GM19324 (cell line): Measurements from ENCODE around the gene CMTM7.
"Not testable (repeated sequence)": the region's sequence is repeated elsewhere in the genome, so short reads cannot be mapped to it uniquely, and the experiment has no call there.

Experiments used
- ATAC-seq: cut with Tn5 transposase; IDR thresholded peaks from one replicate; pipeline ENCODE4 v1.9.1; 2021; ENCODE audit warnings: mild to moderate bottlenecking, moderate library complexity; ENCODE audit not compliant: unreplicated experiment, low FRiP score

CMTM7 gene

GRCh38 chr3:32455609-32456428, 64.2 kb downstream of the CMTM7 start:
- ATAC-seq, result no peak

GRCh38 chr3:32456429-32457130, 64.9 kb downstream of the CMTM7 start:
- ATAC-seq, result no peak

- ATAC-seq, result no peak
Measured at GRCh38 chr3:32457971-32458471, 66.4 kb downstream of the CMTM7 start.

- no peak for ATAC-seq
Measured at GRCh38 chr3:32459450-32459849, 67.8 kb downstream of the CMTM7 start.

- ATAC-seq, result peak; percentile 75
Measured at GRCh38 chr3:32460031-32460749, 68.5 kb downstream of the CMTM7 start.

GRCh38 chr3:32460817-32461496, 69.3 kb downstream of the CMTM7 start:
- ATAC-seq, result not testable (repeated sequence)

- not testable (repeated sequence) for ATAC-seq
Measured at GRCh38 chr3:32462191-32462986, 70.7 kb downstream of the CMTM7 start.

- ATAC-seq, result not testable (repeated sequence)
Measured at GRCh38 chr3:32463415-32463814, 71.8 kb downstream of the CMTM7 start.

GRCh38 chr3:32464726-32465125, 73.1 kb downstream of the CMTM7 start:
- not testable (repeated sequence) for ATAC-seq

GRCh38 chr3:32466808-32467207, 75.2 kb downstream of the CMTM7 start:
- not testable (repeated sequence) for ATAC-seq

GRCh38 chr3:32467333-32468070, 75.8 kb downstream of the CMTM7 start:
- peak; percentile 77 for ATAC-seq

- no peak for ATAC-seq
Measured at GRCh38 chr3:32469151-32469874, 77.7 kb downstream of the CMTM7 start.

GRCh38 chr3:32470362-32470761, 78.7 kb downstream of the CMTM7 start:
- ATAC-seq, result no peak

- ATAC-seq, result no peak
Measured at GRCh38 chr3:32471246-32471645, 79.6 kb downstream of the CMTM7 start.

GRCh38 chr3:32472151-32472550, 80.5 kb downstream of the CMTM7 start:
- ATAC-seq, result not testable (repeated sequence)

GRCh38 chr3:32474201-32474600, 82.5 kb downstream of the CMTM7 start:
- ATAC-seq, result no peak

- ATAC-seq, result no peak
Measured at GRCh38 chr3:32480604-32481003, 89.0 kb downstream of the CMTM7 start.
